HG03064 (cell line): ENCODE measurements around the gene SMAD6.

ENCODE experiments used
- ATAC-seq: cut with Tn5 transposase; IDR thresholded peaks from one replicate; pipeline ENCODE4 v1.9.1; 2021; ENCODE audit warnings: low read depth; ENCODE audit not compliant: unreplicated experiment

Gene SMAD6

GRCh38 chr15:66702035-66702786, at the start of gene SMAD6:
Gene SMAD6, plus strand, starts transcription at chr15:66702236. Its CDS starts 1,023 bp downstream, at chr15:66703259.
- no peak for ATAC-seq

- no peak for ATAC-seq
These were observed 49.2 kb upstream of the SMAD6 start for GRCh38 chr15:66652806-66653205.

- ATAC-seq = no peak
These were observed 48.6 kb upstream of the SMAD6 start for GRCh38 chr15:66653398-66653797.

GRCh38 chr15:66653852-66654251, 48.2 kb upstream of the SMAD6 start:
- ATAC-seq = no peak

- ATAC-seq = no peak
These were observed 47.7 kb upstream of the SMAD6 start for GRCh38 chr15:66654361-66654738.

GRCh38 chr15:66654739-66655375, 47.2 kb upstream of the SMAD6 start:
- ATAC-seq = no peak

GRCh38 chr15:66655511-66655910, 46.5 kb upstream of the SMAD6 start:
- no peak for ATAC-seq

- ATAC-seq = no peak
These were observed 46.0 kb upstream of the SMAD6 start for GRCh38 chr15:66655997-66656396.

- ATAC-seq = no peak
These were observed 44.6 kb upstream of the SMAD6 start for GRCh38 chr15:66657185-66658020.

GRCh38 chr15:66658044-66658443, 44.0 kb upstream of the SMAD6 start:
- no peak for ATAC-seq

GRCh38 chr15:66658855-66659254, 43.2 kb upstream of the SMAD6 start:
- ATAC-seq = no peak

GRCh38 chr15:66659384-66659783, 42.7 kb upstream of the SMAD6 start:
- ATAC-seq = no peak

- ATAC-seq = no peak
These were observed 40.5 kb upstream of the SMAD6 start for GRCh38 chr15:66661432-66662096.

- ATAC-seq = no peak
These were observed 39.5 kb upstream of the SMAD6 start for GRCh38 chr15:66662522-66662921.

- no peak for ATAC-seq
These were observed 38.4 kb upstream of the SMAD6 start for GRCh38 chr15:66663664-66664063.

- no peak for ATAC-seq
These were observed 31.9 kb upstream of the SMAD6 start for GRCh38 chr15:66670175-66670574.

- no peak for ATAC-seq
These were observed 31.1 kb upstream of the SMAD6 start for GRCh38 chr15:66670762-66671580.

GRCh38 chr15:66672867-66673266, 29.2 kb upstream of the SMAD6 start:
- no peak for ATAC-seq

GRCh38 chr15:66673410-66674322, 28.4 kb upstream of the SMAD6 start:
- no peak for ATAC-seq
